ENCODE measurements around the gene CCDC7. TPM values are rescaled to one million over a fixed set of nuclear protein-coding genes. Genes with fewer than 3 reads are reported as not detected.
"Not testable (repeated sequence)": the region's sequence is repeated elsewhere in the genome, so short reads cannot be mapped to it uniquely, and the experiment has no call there.

Gene CCDC7
- total and polyA plus RNA-seq, 2 experiments from 2014 or later, result 2.2 TPM

DNA sequence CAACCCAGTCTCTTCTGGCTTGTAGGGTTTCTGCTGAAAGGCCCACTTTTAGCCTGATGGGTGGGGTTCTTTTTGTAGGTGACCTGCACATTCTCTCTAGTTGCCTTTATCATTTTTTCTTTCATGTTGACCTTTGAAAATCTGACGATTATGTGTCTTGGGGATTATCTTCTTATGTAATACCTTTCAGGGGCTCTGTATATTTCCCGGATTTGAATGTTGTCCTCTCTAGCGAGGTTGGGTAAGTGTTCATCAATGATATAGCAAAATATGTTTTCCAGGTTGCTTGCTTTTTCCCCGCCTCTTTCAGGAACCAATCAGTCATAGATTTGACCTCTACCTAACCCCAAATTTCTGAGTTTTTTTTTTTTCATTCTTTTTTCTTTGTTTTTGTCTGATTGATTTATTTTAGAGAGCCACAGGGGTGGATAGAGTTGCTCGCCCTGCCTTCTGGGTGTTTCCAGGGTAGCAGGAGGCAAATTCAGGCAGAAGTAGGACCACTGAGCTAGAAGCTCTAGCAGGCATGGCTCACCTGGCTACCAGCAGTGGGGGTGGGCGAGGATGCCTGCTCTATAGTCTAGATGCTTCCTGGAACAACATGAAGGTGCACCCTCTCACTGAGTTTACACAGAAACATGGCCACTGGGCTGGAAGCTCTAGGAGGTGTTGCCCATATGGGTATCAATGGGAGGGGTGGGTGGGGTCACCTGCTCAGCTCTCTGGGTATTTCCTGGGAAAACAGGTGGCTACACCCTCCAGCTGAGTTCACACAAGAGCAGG, 94.9 kb downstream of the CCDC7 start:
- H3K9ac ChIP-seq, result no peak overlapping the region
- no peak overlapping the region for H2AFZ ChIP-seq
- TF ChIP-seq EZH2phosphoT487 (IDR thresholded peaks at IDR 0.05; ENCODE audit: insufficient read depth, low read depth), result no peak
- no peak for TF ChIP-seq EZH2 (IDR thresholded peaks at IDR 0.05; ENCODE audit: insufficient read depth, poor library complexity, severe bottlenecking)
- H4K20me1 ChIP-seq (ENCODE audit: insufficient read depth), result no peaks in the 10 kb centered on the region
- H3K4me3 ChIP-seq, result no peak overlapping the region
- no peak overlapping the region for H3K27ac ChIP-seq
- H3K9me3 ChIP-seq (ENCODE audit: low read depth), result no peaks in the 10 kb centered on the region
- no peaks in the 10 kb centered on the region for H3K9me2 ChIP-seq (ENCODE audit: insufficient read depth)
- in situ Hi-C loops (cut with MboI), result no loop called here
- no peak overlapping the region for H3K4me2 ChIP-seq (ENCODE audit: unreplicated experiment)
- H3K27me3 ChIP-seq (replicated peaks; ENCODE audit: insufficient read depth), result no peaks in the 10 kb centered on the region
- H3K79me2 ChIP-seq (ENCODE audit: insufficient read depth), result no peaks in the 10 kb centered on the region
- no peak for DNase-seq
- no peaks in the 10 kb centered on the region for H3K4me1 ChIP-seq (ENCODE audit: insufficient read depth)
- WGBS, 2 experiments (ENCODE audit: low coverage in 1 of 2, low lambda C conversion rate in 2 of 2, missing lambda C conversion rate in 2 of 2), result 79 to 80% methylated on average over 6 of the region's 6 CpGs
- H3K36me3 ChIP-seq (ENCODE audit: low read depth), result no peaks in the 10 kb centered on the region
- H3F3A ChIP-seq (ENCODE audit: insufficient read depth), result no peaks in the 10 kb centered on the region

DNA sequence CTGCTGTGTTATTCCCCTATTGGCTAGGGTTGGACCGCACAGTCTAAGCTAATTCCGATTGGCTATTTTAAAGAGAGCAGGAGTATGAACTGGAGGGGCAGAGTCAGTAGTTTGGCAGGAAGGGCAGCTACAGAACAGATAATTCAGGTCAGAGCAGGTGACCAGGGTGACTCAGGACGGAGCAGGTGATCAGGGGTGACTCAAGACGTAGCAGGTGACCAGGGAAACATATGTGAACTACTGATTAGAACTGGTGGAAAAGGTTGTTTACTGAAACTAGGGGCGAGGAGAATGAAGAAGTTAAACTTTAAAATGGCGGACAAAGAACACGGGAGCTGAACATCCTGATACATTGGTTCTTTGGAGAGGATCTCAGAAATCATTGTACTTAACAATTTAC, 102.3 kb downstream of the CCDC7 start:
- Histone ChIP-seq H3F3A (ENCODE audit: insufficient read depth) (no peaks in the 10 kb centered on the region), H3K79me2 (ENCODE audit: insufficient read depth) (no peaks in the 10 kb centered on the region), H2AFZ (no peak overlapping the region), H3K27ac (no peak overlapping the region), H3K36me3 (ENCODE audit: low read depth) (no peaks in the 10 kb centered on the region), H3K4me2 (ENCODE audit: unreplicated experiment) (no peak overlapping the region), H3K9me2 (ENCODE audit: insufficient read depth) (no peaks in the 10 kb centered on the region), H3K9ac (no peak overlapping the region), H3K9me3 (ENCODE audit: low read depth) (no peaks in the 10 kb centered on the region), H3K27me3 (replicated peaks; ENCODE audit: insufficient read depth) (no peaks in the 10 kb centered on the region), H4K20me1 (ENCODE audit: insufficient read depth) (no peaks in the 10 kb centered on the region), H3K4me3 (no peak overlapping the region), H3K4me1 (ENCODE audit: insufficient read depth) (no peaks in the 10 kb centered on the region)
- 80 to 81% methylated on average over 7 of the region's 7 CpGs for WGBS, 2 experiments (ENCODE audit: low coverage in 1 of 2, low lambda C conversion rate in 2 of 2, missing lambda C conversion rate in 2 of 2)
- no peak for TF ChIP-seq EZH2 (IDR thresholded peaks at IDR 0.05; ENCODE audit: insufficient read depth, poor library complexity, severe bottlenecking)
- no peak for TF ChIP-seq EZH2phosphoT487 (IDR thresholded peaks at IDR 0.05; ENCODE audit: insufficient read depth, low read depth)
- DNase-seq, result no peak
- in situ Hi-C loops (cut with MboI), result no loop called here

DNA sequence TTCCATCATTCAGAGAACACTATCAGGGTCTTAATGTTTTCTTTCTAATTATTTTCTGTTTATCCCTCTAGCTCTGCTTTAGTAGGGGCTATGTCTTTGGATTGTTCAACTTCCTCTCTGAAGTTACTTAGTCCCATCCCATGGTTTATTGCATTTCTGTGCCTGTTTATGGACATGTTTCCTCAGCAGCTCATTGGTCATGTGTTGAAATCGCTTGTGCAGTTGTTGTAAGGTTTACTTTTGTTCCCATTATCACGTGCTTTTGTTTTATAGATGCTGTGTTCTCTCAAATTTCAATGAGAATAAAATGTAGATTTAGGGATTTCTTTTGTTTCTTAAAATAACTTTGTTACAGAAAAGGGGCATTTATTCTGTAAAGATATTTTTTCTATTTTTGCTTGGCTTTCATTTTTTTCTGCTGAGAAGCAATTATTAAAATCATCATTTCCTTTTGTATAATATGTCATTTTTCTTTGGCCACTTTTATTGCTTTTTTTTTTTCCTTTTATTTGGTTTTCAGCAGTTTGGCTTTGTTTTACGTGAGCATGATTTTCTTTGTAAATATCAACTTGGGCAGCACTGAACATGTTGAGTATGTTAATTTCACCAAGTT, 110.9 kb downstream of the CCDC7 start:
- no peaks in the 10 kb centered on the region for H3K36me3 ChIP-seq (ENCODE audit: low read depth)
- H3K4me1 ChIP-seq (ENCODE audit: insufficient read depth), result no peaks in the 10 kb centered on the region
- no peak for DNase-seq
- H3K9me3 ChIP-seq (ENCODE audit: low read depth), result no peaks in the 10 kb centered on the region
- 58 to 66% methylated on average over 3 of the region's 3 CpGs for WGBS, 2 experiments (ENCODE audit: low coverage in 1 of 2, low lambda C conversion rate in 2 of 2, missing lambda C conversion rate in 2 of 2)
- no peak overlapping the region for H3K4me3 ChIP-seq
- TF ChIP-seq EZH2 (IDR thresholded peaks at IDR 0.05; ENCODE audit: insufficient read depth, poor library complexity, severe bottlenecking), result no peak
- no peak for TF ChIP-seq EZH2phosphoT487 (IDR thresholded peaks at IDR 0.05; ENCODE audit: insufficient read depth, low read depth)
- no peaks in the 10 kb centered on the region for H4K20me1 ChIP-seq (ENCODE audit: insufficient read depth)
- H3F3A ChIP-seq (ENCODE audit: insufficient read depth), result no peaks in the 10 kb centered on the region
- H3K9ac ChIP-seq, result no peak overlapping the region
- in situ Hi-C loops (cut with MboI), result no loop called here
- no peak overlapping the region for H2AFZ ChIP-seq
- H3K9me2 ChIP-seq (ENCODE audit: insufficient read depth), result no peaks in the 10 kb centered on the region
- H3K27ac ChIP-seq, result no peak overlapping the region
- H3K79me2 ChIP-seq (ENCODE audit: insufficient read depth), result no peaks in the 10 kb centered on the region
- no peaks in the 10 kb centered on the region for H3K27me3 ChIP-seq (replicated peaks; ENCODE audit: insufficient read depth)
- H3K4me2 ChIP-seq (ENCODE audit: unreplicated experiment), result no peak overlapping the region

DNA sequence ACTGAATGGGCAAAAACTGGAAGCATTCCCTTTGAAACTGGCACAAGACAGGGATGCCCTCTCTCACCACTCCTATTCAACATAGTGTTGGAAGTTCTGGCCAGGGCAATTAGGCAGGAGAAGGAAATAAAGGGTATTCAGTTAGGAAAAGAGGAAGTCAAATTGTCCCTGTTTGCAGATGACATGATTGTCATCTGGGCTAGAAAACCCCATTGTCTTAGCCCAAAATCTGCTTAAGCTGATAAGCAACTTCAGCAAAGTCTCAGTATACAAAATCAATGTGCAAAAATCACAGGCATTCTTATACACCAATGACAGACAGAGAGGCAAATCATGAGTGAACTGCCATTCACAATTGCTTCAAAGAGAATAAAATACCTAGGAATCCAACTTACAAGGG, 116.8 kb downstream of the CCDC7 start:
- H3K79me2 ChIP-seq (ENCODE audit: insufficient read depth); DNase-seq; in situ Hi-C loops (cut with MboI): not testable (repeated sequence)

DNA sequence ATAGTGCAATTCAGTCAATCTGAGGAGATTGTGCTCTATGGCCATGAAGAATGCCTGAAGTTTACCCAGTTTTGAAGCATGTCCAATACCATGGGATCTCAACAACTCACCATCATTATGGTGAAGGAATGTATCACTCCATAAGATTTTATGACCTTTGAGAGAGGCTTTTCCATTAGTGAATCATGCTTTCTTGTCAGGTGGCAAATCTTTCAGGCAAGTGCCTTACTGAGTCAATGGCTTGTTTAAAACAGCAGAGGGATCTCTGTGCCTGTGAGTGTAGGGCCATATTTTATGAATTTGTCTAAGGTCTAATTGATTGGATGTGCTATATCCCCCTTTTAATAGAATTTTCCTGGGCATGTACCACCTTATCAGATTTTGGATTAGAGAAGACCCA, 131.5 kb downstream of the CCDC7 start:
- in situ Hi-C loops (cut with MboI), result no loop called here
- Histone ChIP-seq H3K4me2 (ENCODE audit: unreplicated experiment) (no peak overlapping the region), H4K20me1 (ENCODE audit: insufficient read depth) (no peaks in the 10 kb centered on the region), H3K9me2 (ENCODE audit: insufficient read depth) (no peaks in the 10 kb centered on the region), H3K27me3 (replicated peaks; ENCODE audit: insufficient read depth) (no peaks in the 10 kb centered on the region), H3K79me2 (ENCODE audit: insufficient read depth) (no peaks in the 10 kb centered on the region), H3F3A (ENCODE audit: insufficient read depth) (no peaks in the 10 kb centered on the region), H3K4me3 (no peak overlapping the region), H3K36me3 (ENCODE audit: low read depth) (no peaks in the 10 kb centered on the region), H2AFZ (no peak overlapping the region), H3K27ac (no peak overlapping the region), H3K9me3 (ENCODE audit: low read depth) (no peaks in the 10 kb centered on the region), H3K4me1 (ENCODE audit: insufficient read depth) (no peaks in the 10 kb centered on the region), H3K9ac (no peak overlapping the region)
- peak; percentile 50 for DNase-seq
- TF ChIP-seq EZH2 (IDR thresholded peaks at IDR 0.05; ENCODE audit: insufficient read depth, poor library complexity, severe bottlenecking) (no peak), EZH2phosphoT487 (IDR thresholded peaks at IDR 0.05; ENCODE audit: insufficient read depth, low read depth) (no peak)

More for the DNA sequence above, 116.8 kb downstream of the CCDC7 start:
- H3K4me2 ChIP-seq (ENCODE audit: unreplicated experiment); H3K27me3 ChIP-seq (replicated peaks; ENCODE audit: insufficient read depth); H2AFZ ChIP-seq; H3K36me3 ChIP-seq (ENCODE audit: low read depth); H4K20me1 ChIP-seq (ENCODE audit: insufficient read depth); H3K9ac ChIP-seq; H3K9me3 ChIP-seq (ENCODE audit: low read depth); H3F3A ChIP-seq (ENCODE audit: insufficient read depth); H3K4me3 ChIP-seq; H3K9me2 ChIP-seq (ENCODE audit: insufficient read depth); H3K4me1 ChIP-seq (ENCODE audit: insufficient read depth); H3K27ac ChIP-seq: not testable (repeated sequence)

All from GM23248 (cell line).